PC-3 (cell line): ENCODE data around the gene RAET1L.

Experiments
- EZH2 ChIP-seq: fragments of 300-600 bp; sonication (generic); IDR thresholded peaks from one replicate; pipeline ENCODE4 v1.6.1; 2017; ENCODE audit warnings: antibody characterized with exemption, mild to moderate bottlenecking, low read length; ENCODE audit not compliant: unreplicated experiment
- TF ChIP-seq, protein P1 (sequence below): fragments of 300-600 bp; sonication (generic); conservative IDR thresholded peaks from 2 replicates; pipeline ENCODE4 v1.5.1; 2017; ENCODE audit warnings: antibody characterized with exemption, low read depth, mild to moderate bottlenecking, low read length

GRCh38 chr6:149995235-149995750 is 30.0 kb downstream of the RAET1L start:
- TF ChIP-seq EZH2 = no peak
- TF ChIP-seq, protein P1, sequence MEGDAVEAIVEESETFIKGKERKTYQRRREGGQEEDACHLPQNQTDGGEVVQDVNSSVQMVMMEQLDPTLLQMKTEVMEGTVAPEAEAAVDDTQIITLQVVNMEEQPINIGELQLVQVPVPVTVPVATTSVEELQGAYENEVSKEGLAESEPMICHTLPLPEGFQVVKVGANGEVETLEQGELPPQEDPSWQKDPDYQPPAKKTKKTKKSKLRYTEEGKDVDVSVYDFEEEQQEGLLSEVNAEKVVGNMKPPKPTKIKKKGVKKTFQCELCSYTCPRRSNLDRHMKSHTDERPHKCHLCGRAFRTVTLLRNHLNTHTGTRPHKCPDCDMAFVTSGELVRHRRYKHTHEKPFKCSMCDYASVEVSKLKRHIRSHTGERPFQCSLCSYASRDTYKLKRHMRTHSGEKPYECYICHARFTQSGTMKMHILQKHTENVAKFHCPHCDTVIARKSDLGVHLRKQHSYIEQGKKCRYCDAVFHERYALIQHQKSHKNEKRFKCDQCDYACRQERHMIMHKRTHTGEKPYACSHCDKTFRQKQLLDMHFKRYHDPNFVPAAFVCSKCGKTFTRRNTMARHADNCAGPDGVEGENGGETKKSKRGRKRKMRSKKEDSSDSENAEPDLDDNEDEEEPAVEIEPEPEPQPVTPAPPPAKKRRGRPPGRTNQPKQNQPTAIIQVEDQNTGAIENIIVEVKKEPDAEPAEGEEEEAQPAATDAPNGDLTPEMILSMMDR = no peak
